ENCODE measurements around the gene CACNA1F. TPM values are rescaled to one million over a fixed set of nuclear protein-coding genes. Genes with fewer than 3 reads are reported as not detected.

CACNA1F gene
- total and polyA plus RNA-seq, 9 of the 15 experiments (the other 6 are each of a cell fraction or from before 2014, with no cell fraction given): under 0.01 to 0.41 (median 0.03) TPM; not detected in 3

GRCh38 chrX:49157194-49157593, 75.9 kb downstream of the CACNA1F start (continued):
- TF ChIP-seq ZNF584 (CRISPR knock-in tag; IDR thresholded peaks at IDR 0.05; ENCODE audit: low read depth): no peak
- TF ChIP-seq, protein P1, sequence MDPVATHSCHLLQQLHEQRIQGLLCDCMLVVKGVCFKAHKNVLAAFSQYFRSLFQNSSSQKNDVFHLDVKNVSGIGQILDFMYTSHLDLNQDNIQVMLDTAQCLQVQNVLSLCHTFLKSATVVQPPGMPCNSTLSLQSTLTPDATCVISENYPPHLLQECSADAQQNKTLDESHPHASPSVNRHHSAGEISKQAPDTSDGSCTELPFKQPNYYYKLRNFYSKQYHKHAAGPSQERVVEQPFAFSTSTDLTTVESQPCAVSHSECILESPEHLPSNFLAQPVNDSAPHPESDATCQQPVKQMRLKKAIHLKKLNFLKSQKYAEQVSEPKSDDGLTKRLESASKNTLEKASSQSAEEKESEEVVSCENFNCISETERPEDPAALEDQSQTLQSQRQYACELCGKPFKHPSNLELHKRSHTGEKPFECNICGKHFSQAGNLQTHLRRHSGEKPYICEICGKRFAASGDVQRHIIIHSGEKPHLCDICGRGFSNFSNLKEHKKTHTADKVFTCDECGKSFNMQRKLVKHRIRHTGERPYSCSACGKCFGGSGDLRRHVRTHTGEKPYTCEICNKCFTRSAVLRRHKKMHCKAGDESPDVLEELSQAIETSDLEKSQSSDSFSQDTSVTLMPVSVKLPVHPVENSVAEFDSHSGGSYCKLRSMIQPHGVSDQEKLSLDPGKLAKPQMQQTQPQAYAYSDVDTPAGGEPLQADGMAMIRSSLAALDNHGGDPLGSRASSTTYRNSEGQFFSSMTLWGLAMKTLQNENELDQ (CRISPR knock-in tag; IDR thresholded peaks at IDR 0.05; ENCODE audit: borderline replicate concordance): no peak
- TF ChIP-seq, protein P2, sequence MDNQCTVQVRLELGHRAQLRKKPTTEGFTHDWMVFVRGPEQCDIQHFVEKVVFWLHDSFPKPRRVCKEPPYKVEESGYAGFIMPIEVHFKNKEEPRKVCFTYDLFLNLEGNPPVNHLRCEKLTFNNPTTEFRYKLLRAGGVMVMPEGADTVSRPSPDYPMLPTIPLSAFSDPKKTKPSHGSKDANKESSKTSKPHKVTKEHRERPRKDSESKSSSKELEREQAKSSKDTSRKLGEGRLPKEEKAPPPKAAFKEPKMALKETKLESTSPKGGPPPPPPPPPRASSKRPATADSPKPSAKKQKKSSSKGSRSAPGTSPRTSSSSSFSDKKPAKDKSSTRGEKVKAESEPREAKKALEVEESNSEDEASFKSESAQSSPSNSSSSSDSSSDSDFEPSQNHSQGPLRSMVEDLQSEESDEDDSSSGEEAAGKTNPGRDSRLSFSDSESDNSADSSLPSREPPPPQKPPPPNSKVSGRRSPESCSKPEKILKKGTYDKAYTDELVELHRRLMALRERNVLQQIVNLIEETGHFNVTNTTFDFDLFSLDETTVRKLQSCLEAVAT (IDR thresholded peaks at IDR 0.05): 0 out of 4 replicates have a peak, but pooled peaks of 1 of the 2 experiments have one; percentile 18
- no peak for TF ChIP-seq ZMIZ1 (IDR thresholded peaks at IDR 0.05; ENCODE audit: low read depth in 2 of 2, low read length in 2 of 2)
